ENCODE measurements around the gene MYL2.

MYL2 gene

DNA sequence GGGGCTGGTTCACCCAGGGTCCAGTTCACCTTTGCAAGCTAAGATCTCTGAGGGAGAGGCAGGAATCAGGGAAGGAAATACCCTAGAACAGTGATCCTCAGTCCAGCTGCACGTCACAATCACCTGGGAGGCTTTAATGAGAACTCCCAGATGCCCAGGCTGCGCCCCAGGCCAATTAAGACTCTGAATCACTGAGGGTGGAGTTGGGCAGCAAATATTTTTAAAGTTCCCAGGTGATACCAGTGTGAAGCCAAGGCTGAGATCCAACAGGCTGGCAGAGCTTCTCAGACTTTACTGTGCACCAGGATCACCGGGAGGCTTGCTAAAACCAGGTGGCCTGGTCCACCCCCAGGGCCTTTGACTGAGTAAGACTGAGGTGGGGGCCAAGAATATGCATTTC lies 23.8 kb downstream of the MYL2 start:
- no peak for DNase-seq (ENCODE audit: low spot score)

DNA sequence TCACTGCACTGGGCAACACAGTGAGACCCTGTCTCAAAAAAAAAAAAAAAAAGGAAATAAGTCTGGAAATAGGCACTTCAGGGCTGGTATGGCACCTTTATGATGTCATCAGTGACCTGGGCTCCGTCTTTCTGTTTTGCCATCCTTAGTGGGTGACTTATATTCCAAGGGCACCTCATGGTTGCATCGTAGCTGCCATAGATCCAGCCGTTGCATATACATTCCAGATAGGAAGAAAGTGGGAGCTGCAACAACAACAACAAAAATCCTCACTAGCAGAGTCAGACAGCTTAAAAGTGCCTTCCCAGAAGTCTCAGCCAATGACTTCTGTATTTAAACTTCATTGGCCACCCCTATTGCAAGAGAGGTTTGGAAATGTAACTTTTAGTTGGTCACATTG lies 26.4 kb downstream of the MYL2 start:
- DNase-seq (ENCODE audit: low spot score), result no peak

DNA sequence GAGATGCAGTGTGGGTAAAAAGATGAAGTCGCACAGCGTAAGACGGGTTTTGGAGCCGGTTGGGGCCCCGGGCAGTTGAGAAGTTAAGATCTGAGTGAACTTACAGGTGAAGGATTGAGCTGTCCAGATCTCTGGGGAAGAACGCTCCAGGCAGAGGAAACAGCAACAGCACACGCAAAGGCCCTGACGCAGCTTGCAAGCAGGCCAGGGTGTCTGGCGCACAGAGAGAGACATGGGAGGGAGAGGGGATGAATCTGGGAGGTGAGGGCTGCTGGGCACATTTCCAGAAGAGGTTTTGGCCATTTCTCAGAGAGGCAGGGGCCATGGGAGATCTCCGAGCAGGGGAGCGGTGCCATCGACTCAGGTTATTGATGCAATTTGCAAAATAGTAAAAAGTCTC lies 31.0 kb downstream of the MYL2 start:
- no peak for DNase-seq (ENCODE audit: low spot score)

- no peak for DNase-seq (ENCODE audit: low spot score)
Measured at GRCh38 chr12:110888256-110888991, 32.0 kb downstream of the MYL2 start.

GRCh38 chr12:110885152-110885840 lies 35.1 kb downstream of the MYL2 start:
- no peak for DNase-seq (ENCODE audit: low spot score)

GRCh38 chr12:110883251-110883650 lies 37.1 kb downstream of the MYL2 start:
- DNase-seq (ENCODE audit: low spot score), result no peak

DNA sequence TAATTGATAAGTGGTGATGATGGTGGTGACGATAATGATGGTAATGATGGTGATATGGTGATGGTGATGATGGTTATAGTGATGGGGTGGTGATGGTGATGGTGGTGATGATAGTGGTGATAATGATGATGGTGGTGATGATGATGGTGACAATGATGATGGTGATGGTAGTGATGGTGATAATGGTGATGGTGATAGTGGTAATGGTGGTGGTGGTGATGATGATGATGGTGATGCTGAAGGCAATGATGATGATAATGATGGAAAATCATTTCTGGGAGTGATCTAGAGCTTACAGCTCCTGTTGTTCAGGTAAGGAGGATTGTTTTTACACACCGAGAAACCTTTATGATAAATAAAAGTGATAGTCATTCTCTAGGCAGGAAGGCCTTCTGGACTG lies 39.7 kb downstream of the MYL2 start:
- DNase-seq (ENCODE audit: low spot score), result no peak

- no peak for DNase-seq (ENCODE audit: low spot score)
Measured at GRCh38 chr12:110874781-110875180, 45.6 kb downstream of the MYL2 start.

DNA sequence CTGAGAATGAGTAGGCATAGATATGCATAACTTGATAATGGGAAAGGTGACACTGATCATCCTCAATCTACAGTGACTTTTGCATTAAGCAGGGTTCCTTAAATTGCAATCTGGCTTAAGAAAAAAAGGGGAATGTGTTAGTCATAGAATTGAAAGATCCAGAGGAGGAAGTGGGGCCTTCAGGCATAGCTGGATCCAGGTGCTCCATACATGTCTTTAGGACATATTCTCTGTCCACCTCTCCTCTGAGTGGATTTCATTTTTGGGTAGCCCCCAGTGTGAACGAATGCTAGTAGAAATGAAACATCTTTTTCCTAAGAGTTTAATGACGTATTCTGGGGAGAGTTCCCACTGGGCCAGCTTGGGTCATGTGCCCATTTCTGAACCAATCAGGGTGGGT lies 46.0 kb downstream of the MYL2 start:
- no peak for DNase-seq (ENCODE audit: low spot score)

- no peak for DNase-seq (ENCODE audit: low spot score)
Measured at GRCh38 chr12:110872100-110872499, 48.3 kb downstream of the MYL2 start.

GRCh38 chr12:110869803-110870202 lies 50.6 kb downstream of the MYL2 start:
- no peak for DNase-seq (ENCODE audit: low spot score)

GRCh38 chr12:110869026-110869425 lies 51.4 kb downstream of the MYL2 start:
- no peak for DNase-seq (ENCODE audit: low spot score)

DNA sequence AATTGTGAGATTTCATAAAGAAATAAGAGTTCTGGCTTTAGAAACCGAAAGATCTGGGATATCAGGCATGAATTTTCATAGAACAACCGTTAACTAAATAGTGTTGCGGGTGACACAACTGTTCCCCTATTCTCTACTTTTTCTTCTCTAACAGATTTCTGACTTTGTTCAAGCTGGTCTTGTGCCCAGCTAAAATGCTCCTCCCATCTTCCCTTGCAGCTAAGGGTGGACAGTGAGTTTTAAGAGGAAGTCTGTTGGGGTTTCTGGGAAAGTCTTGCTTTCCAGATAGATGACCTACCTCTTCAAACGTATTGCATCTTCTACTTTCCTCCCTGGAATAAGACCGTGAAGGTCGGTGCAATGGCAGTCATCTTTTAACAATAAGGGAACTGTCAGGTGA lies 54.9 kb downstream of the MYL2 start:
- DNase-seq (ENCODE audit: low spot score), result no peak

DNA sequence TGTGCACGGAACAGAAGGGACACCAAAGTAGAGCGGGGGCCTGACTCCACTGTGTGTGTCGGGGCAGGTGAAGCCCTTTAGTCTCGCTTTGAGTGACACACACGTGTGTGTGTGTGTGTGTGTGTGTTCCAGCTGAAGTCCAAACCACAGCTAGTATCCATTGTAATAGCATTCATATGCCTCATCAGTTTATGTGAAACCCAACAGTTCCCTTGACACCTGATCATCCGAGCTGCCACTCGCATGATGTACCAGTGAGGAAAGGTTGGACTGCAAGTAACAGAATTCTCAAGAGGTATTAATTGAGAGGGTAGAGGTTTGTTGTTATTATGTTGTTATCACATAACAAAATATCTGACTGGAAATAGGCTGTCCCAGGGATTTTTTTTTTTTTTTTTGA lies 57.2 kb downstream of the MYL2 start:
- no peak for DNase-seq (ENCODE audit: low spot score)

- DNase-seq (ENCODE audit: low spot score), result no peak
Measured at GRCh38 chr12:110862329-110862728, 58.0 kb downstream of the MYL2 start.

GRCh38 chr12:110861729-110862128 lies 58.6 kb downstream of the MYL2 start:
- DNase-seq (ENCODE audit: low spot score), result no peak

Data from ecto neural progenitor cell (in vitro differentiated cells).